ENCODE measurements around the gene NDFIP1. TPM values are rescaled to one million over a fixed set of nuclear protein-coding genes. Genes with fewer than 3 reads are reported as not detected.

The NDFIP1 gene
- total RNA-seq, 3 donors from 2014 or later = 115 to 135 (median 117) TPM

GRCh38 chr5:142074006-142074405 is 34.6 kb upstream of the NDFIP1 start:
- H3K27me3 ChIP-seq = no peaks in the 10 kb centered on the region
- H3K9me3 ChIP-seq = no peaks in the 10 kb centered on the region
- no peak overlapping the region for H3K4me3 ChIP-seq
- H3K4me1 ChIP-seq = no peaks in the 10 kb centered on the region
- no peak overlapping the region for H3K27ac ChIP-seq
- H3K36me3 ChIP-seq = no peaks in the 10 kb centered on the region
- intact Hi-C loops (cut with DNase I; ENCODE audit: low total_unique reads) = no loop called here
- DNase-seq (ENCODE audit: low spot score in 2 of 2) = no peak
- no peak for TF ChIP-seq POLR2AphosphoS5 (IDR thresholded peaks at IDR 0.05)
- no peak for TF ChIP-seq CTCF (IDR thresholded peaks at IDR 0.05)
- TF ChIP-seq POLR2A (IDR thresholded peaks at IDR 0.05) = no peak

DNA sequence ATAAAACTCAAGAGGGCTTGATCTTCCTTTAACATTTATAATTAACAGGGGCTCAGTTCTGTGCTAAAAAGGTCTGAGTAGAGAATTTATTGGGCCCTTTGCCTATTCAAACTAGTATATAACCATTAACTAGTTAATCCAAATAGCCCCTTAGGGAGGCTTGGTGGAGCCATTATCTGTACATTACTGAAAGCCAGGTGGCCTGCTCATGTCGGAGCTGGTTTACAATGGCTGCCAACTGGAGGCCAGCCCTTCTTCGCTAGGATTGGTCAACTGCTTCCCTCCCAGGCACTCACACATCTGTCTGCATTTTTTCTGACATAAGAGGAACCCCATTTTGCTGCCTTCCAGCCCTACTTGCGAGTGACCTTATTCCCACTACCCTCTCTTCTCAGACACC is 30.4 kb upstream of the NDFIP1 start:
- H3K4me3 ChIP-seq = no peak overlapping the region
- DNase-seq (ENCODE audit: low spot score in 2 of 2) = no peak
- no peaks in the 10 kb centered on the region for H3K9me3 ChIP-seq
- no peaks in the 10 kb centered on the region for H3K36me3 ChIP-seq
- no peaks in the 10 kb centered on the region for H3K27me3 ChIP-seq
- intact Hi-C loops (cut with DNase I; ENCODE audit: low total_unique reads) = no loop called here
- TF ChIP-seq CTCF (IDR thresholded peaks at IDR 0.05) = no peak
- no peak for TF ChIP-seq POLR2A (IDR thresholded peaks at IDR 0.05)
- TF ChIP-seq POLR2AphosphoS5 (IDR thresholded peaks at IDR 0.05) = no peak
- no peak overlapping the region for H3K27ac ChIP-seq
- H3K4me1 ChIP-seq = no peaks in the 10 kb centered on the region

GRCh38 chr5:142078706-142079105 is 29.9 kb upstream of the NDFIP1 start:
- no peak for DNase-seq (ENCODE audit: low spot score in 2 of 2)
- TF ChIP-seq CTCF (IDR thresholded peaks at IDR 0.05) = no peak
- TF ChIP-seq POLR2A (IDR thresholded peaks at IDR 0.05) = no peak
- TF ChIP-seq POLR2AphosphoS5 (IDR thresholded peaks at IDR 0.05) = no peak
- no peaks in the 10 kb centered on the region for H3K4me1 ChIP-seq
- no peaks in the 10 kb centered on the region for H3K27me3 ChIP-seq
- intact Hi-C loops (cut with DNase I; ENCODE audit: low total_unique reads) = no loop called here
- H3K9me3 ChIP-seq = no peaks in the 10 kb centered on the region
- no peak overlapping the region for H3K27ac ChIP-seq
- no peak overlapping the region for H3K4me3 ChIP-seq
- H3K36me3 ChIP-seq = no peaks in the 10 kb centered on the region

GRCh38 chr5:142079306-142079721 is 29.3 kb upstream of the NDFIP1 start:
- Histone ChIP-seq H3K4me3 (no peak overlapping the region), H3K36me3 (no peaks in the 10 kb centered on the region), H3K9me3 (no peaks in the 10 kb centered on the region), H3K27ac (no peak overlapping the region), H3K27me3 (no peaks in the 10 kb centered on the region), H3K4me1 (no peaks in the 10 kb centered on the region)
- intact Hi-C loops (cut with DNase I; ENCODE audit: low total_unique reads) = no loop called here
- TF ChIP-seq POLR2A (IDR thresholded peaks at IDR 0.05) = no peak
- TF ChIP-seq CTCF (IDR thresholded peaks at IDR 0.05) = no peak
- TF ChIP-seq POLR2AphosphoS5 (IDR thresholded peaks at IDR 0.05) = no peak
- no peak for DNase-seq (ENCODE audit: low spot score in 2 of 2)

- Histone ChIP-seq H3K4me1 (no peaks in the 10 kb centered on the region), H3K27me3 (no peaks in the 10 kb centered on the region), H3K4me3 (no peak overlapping the region), H3K36me3 (no peaks in the 10 kb centered on the region), H3K27ac (no peak overlapping the region), H3K9me3 (no peaks in the 10 kb centered on the region)
- TF ChIP-seq CTCF (IDR thresholded peaks at IDR 0.05) (no peak), POLR2A (IDR thresholded peaks at IDR 0.05) (no peak), POLR2AphosphoS5 (IDR thresholded peaks at IDR 0.05) (no peak)
- DNase-seq (ENCODE audit: low spot score in 2 of 2) = no peak
- intact Hi-C loops (cut with DNase I; ENCODE audit: low total_unique reads) = no loop called here
Measured at GRCh38 chr5:142080248-142080647, 28.3 kb upstream of the NDFIP1 start.

Measured in breast epithelium (tissue), 4 donors.